Stimulated activated CD4-positive, alpha-beta T cell treated with anti-CD3 and anti-CD28 coated beads, Interleukin-1b, Interleukin-23, amount 100 ng/mL, for 48 hours (primary cell): Measurements from ENCODE around the gene CACNA1D.

ENCODE experiments used
- DNase-seq: peaks from one replicate; pipeline ENCODE4 v3.0.0-alpha.2; 2020

The CACNA1D gene

GRCh38 chr3:53863145-53863544 is 368.7 kb downstream of the CACNA1D start:
- DNase-seq, result no peak
